GM21381 (cell line): Measurements from ENCODE around the gene RFX2.
"Not testable (repeated sequence)": the region's sequence is repeated elsewhere in the genome, so short reads cannot be mapped to it uniquely, and the experiment has no call there.

Experiments
- ATAC-seq: cut with Tn5 transposase; IDR thresholded peaks from one replicate; pipeline ENCODE4 v1.9.1; 2021; ENCODE audit warnings: mild to moderate bottlenecking, moderate library complexity; ENCODE audit not compliant: unreplicated experiment

The RFX2 gene

GRCh38 chr19:6017576-6017975, 92.7 kb downstream of the RFX2 start:
- ATAC-seq = no peak

GRCh38 chr19:6015841-6016545, 94.3 kb downstream of the RFX2 start:
- no peak for ATAC-seq

- no peak for ATAC-seq
Measured at GRCh38 chr19:6014551-6015135, 95.7 kb downstream of the RFX2 start.

GRCh38 chr19:6012426-6013170, 97.7 kb downstream of the RFX2 start:
- ATAC-seq = no peak

GRCh38 chr19:6011794-6012193, 98.5 kb downstream of the RFX2 start:
- ATAC-seq = no peak

GRCh38 chr19:6011206-6011605, 99.1 kb downstream of the RFX2 start:
- ATAC-seq = no peak

GRCh38 chr19:6010107-6010506, 100.2 kb downstream of the RFX2 start:
- no peak for ATAC-seq

- no peak for ATAC-seq
Measured at GRCh38 chr19:6007866-6008265, 102.4 kb downstream of the RFX2 start.

GRCh38 chr19:6006896-6007295, 103.4 kb downstream of the RFX2 start:
- ATAC-seq = no peak

GRCh38 chr19:6006070-6006446, 104.2 kb downstream of the RFX2 start:
- ATAC-seq = not testable (repeated sequence)

- no peak for ATAC-seq
Measured at GRCh38 chr19:6005321-6006069, 104.8 kb downstream of the RFX2 start.

- ATAC-seq = no peak
Measured at GRCh38 chr19:6003976-6004375, 106.3 kb downstream of the RFX2 start.

- ATAC-seq = no peak
Measured at GRCh38 chr19:6002591-6002990, 107.7 kb downstream of the RFX2 start.

GRCh38 chr19:6000228-6000847, 110.0 kb downstream of the RFX2 start:
- ATAC-seq = no peak

- no peak for ATAC-seq
Measured at GRCh38 chr19:5999693-6000092, 110.6 kb downstream of the RFX2 start.

- ATAC-seq = no peak
Measured at GRCh38 chr19:5997371-5997770, 112.9 kb downstream of the RFX2 start.

GRCh38 chr19:5996623-5997320, 113.5 kb downstream of the RFX2 start:
- ATAC-seq = no peak

GRCh38 chr19:5996102-5996501, 114.2 kb downstream of the RFX2 start:
- no peak for ATAC-seq

GRCh38 chr19:5995606-5996005, 114.7 kb downstream of the RFX2 start:
- no peak for ATAC-seq

- ATAC-seq = no peak
Measured at GRCh38 chr19:5994405-5995165, 115.7 kb downstream of the RFX2 start.
